Measurements from ENCODE around the gene PIM3.

PIM3 gene

GRCh38 chr22:50000587-50001387 lies 40.2 kb downstream of the PIM3 start:
- no peak for DNase-seq (ENCODE audit: low read depth in 2 of 2)

DNA sequence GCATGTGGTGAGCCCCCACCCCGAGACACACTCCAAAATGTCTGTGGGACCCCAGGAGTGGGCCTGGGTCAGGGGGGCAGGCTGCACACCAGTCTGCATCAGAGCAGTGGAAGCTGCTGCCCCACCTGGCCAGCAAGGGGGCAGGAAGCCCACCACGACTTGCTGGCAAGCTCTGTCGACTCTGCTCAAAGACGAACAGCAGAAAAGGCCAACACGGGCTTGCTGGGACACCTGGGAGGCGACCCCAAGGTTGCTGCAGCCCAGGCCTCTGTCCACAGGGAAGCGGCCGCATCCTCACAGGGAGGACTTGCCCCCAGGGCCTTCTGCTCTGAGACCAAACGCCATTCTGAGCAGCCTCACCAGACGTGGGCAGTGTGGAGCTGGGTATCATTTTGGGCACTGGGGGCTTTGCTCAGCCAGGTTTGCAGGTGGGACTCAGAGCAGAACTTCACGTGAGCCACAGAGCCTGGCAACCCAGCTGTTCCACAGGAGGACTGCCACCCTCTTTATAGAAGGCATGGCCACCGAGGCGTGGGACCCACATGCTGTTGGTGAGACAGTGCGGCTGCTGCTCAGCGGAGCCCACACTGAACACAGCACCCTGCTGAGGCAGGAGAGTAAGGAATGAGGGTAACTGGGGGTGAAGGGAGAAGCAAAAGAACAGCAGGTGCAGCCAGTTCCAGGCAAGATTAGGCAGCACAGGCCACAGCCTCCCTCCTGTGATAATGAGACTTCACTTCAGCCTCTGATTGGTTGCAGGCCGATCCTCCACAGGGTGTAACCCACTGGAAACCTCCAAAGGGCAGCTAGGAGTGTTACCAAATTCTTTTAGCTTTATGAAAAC lies 41.0 kb downstream of the PIM3 start:
- DNase-seq (ENCODE audit: low read depth in 2 of 2), result no peak

GRCh38 chr22:50002791-50003190 lies 42.2 kb downstream of the PIM3 start:
- no peak for DNase-seq (ENCODE audit: low read depth in 2 of 2)

DNA sequence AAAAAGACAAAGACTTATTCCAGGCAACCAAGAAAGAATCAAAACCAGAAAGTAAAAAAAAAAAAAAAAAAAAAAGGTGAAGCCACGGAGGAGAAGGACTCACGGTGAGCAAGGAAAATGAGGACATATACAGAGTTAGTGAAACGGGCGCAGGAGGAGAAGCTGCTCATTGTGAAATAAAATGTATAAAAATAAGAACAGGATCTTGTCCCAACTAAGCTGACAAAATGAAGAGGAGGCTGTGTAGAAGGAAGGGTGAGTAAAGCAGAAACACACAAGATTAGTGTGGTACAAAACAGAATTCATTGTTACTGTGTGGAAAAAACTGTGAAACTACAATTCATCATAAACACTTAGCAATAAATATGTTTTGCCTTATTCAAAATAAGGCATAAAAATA lies 44.3 kb downstream of the PIM3 start:
- no peak for DNase-seq (ENCODE audit: low read depth in 2 of 2)

GRCh38 chr22:50007057-50007511 lies 46.5 kb downstream of the PIM3 start:
- no peak for DNase-seq (ENCODE audit: low read depth in 2 of 2)

DNA sequence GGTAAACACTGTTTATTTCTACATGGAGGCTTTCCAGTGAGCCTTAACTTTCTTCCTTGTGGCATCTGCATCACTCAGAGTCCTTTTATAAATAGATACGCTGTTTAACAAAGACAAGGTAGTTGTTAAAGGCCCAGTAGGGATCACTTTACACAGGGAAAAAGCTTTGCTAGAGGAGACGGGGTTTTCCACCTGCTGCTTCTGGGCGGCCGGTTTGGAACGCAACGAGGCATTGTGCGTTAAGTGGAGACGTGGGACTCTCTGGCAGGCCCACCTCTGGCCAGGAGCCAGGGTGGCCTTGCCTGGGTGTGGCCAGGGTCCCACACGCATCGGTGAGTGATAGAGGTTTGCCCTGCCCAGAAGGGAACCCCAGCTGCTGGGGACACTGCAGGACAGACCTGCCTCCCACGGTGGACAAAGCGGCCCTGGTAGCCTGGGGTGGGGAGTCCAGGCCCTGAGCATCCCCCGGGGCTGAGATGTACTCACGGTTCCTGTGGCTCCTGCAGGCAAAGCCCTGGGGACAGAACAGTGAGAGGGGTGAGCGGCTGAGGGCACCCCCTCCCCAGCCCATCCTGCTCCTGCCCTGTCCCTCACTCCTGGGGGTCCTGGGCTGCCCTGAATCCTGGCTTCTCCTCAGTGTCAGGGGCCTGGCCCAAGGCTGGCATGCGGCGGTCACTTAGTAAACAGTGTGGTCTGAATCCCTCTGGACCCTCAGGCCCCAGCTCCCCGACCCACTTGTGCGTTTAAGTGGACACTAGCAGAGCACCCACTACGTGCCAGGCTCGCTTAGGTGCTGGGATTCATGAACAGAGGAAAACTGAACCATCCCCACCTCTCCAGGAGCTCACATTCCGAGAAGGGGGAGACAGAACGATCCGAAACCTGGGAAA lies 47.8 kb downstream of the PIM3 start:
- DNase-seq (ENCODE audit: low read depth in 2 of 2), result no peak

DNA sequence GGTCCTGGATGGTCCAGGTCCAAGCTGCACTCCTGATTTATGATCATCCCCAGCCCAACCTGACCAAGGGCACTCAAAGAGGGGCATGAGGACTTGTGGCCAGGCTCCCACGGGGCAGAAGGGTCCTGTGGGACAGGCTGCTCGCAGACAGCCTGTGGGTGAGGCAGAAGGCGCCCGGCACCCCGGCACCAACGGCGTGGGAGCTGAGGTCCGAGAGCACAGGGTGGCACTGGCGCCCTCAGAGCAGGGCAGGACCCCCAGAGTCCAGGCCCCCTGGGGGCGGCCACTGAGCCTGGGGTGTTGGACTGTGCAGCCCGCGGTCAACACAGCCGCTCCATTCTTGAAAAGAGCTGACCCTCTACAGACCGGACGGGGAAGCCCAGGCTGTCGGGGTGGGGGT lies 48.7 kb downstream of the PIM3 start:
- no peak for DNase-seq (ENCODE audit: low read depth in 2 of 2)

- no peak for DNase-seq (ENCODE audit: low read depth in 2 of 2)
Measured at GRCh38 chr22:50009765-50010675, 49.4 kb downstream of the PIM3 start.

- DNase-seq (ENCODE audit: low read depth in 2 of 2), result no peak
Measured at GRCh38 chr22:50010676-50011446, 50.3 kb downstream of the PIM3 start.

DNA sequence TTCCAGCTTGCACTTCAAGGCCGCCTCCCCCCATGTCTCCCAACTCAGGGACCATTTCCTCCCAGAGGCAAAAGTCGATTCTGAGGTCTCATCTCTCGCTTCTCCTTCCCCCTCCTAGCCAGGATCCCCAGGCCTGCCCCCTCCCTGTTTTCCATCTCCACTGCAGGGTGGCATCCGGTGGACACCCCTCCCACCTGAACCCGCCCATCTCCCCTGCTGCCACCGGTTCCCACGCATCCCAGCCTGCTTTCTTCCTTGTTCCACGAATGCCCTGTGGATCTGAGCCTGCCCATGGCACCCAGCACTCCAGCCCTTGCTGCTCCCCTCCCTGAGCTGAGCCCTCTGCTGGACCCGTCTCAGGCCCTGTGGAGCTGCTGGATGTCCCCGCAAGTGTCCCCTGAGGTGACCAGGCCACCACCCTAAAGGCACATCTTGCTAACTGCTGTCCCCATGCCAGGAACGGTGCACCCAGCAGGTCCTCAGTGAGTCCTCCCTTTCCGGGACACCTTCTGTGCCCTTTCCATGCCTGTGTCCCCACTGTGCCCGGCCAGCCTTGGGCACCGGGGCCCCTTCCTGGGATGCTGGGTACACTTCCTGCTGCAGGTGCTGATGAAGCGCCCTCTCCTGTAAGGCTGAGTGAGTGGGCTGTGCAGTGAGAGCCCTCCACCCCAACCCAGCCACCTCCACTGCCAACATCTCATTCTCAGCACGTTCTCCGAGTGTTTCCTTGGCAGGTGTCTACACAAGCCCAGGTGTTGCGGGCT lies 51.1 kb downstream of the PIM3 start:
- DNase-seq (ENCODE audit: low read depth in 2 of 2), result no peak

- DNase-seq (ENCODE audit: low read depth in 2 of 2), result no peak
Measured at GRCh38 chr22:50012211-50013181, 51.9 kb downstream of the PIM3 start, which contains the start of gene IL17REL. Gene IL17REL, minus strand, starts transcription at chr22:50012765. Its CDS starts 119 bp downstream, at chr22:50012646.

Measured in stimulated activated CD4-positive, alpha-beta T cell treated with anti-CD3 and anti-CD28 coated beads, Interleukin-12 subunit alpha, Interleukin-12 subunit beta, amount 100 ng/mL, for 24 hours (primary cell).